Activated B cell treated with CpG ODN at 0.5 μM for 24 hours (primary cell): ENCODE measurements around the gene PTPRK. TPM values are rescaled to one million over a fixed set of nuclear protein-coding genes. Genes with fewer than 3 reads are reported as not detected.

ENCODE experiments used
- ATAC-seq: fragments of 200-7000 bp; cut with Tn5 transposase; one replicate; pipeline ENCODE4 v1.10.0; 2021; ENCODE audit warnings: low read depth, mild to moderate bottlenecking, moderate library complexity
- CTCF ChIA-PET: fragments of 350-600 bp; sonication (Branson Sonifier 250); formaldehyde crosslinking; loops from one replicate; lab custom pipeline; 2021; ENCODE audit warnings: antibody characterized with exemption; lab: Charles Lee
- POLR2A ChIA-PET: fragments of 350-600 bp; sonication (Branson Sonifier 250); formaldehyde crosslinking; loops from one replicate; lab custom pipeline; 2021; ENCODE audit warnings: antibody characterized with exemption; lab: Charles Lee
- DNase-seq: peaks from one replicate; pipeline ENCODE4 v3.0.0; 2022
- H3K27ac Mint-ChIP-seq: one replicate; pipeline ENCODE4 v1.8.0; 2020; ENCODE audit warnings: mixed read lengths
- H3K27me3 Mint-ChIP-seq: one replicate; pipeline ENCODE4 v1.8.0; 2021; ENCODE audit warnings: mixed read lengths
- H3K36me3 Mint-ChIP-seq: one replicate; pipeline ENCODE4 v1.8.0; 2021; ENCODE audit warnings: low read depth, mixed read lengths
- H3K4me1 Mint-ChIP-seq: one replicate; pipeline ENCODE4 v1.8.0; 2021; ENCODE audit warnings: mixed read lengths
- H3K4me3 Mint-ChIP-seq: one replicate; pipeline ENCODE4 v1.8.0; 2020; ENCODE audit warnings: mild to moderate bottlenecking, mixed read lengths
- H3K9me3 Mint-ChIP-seq: one replicate; pipeline ENCODE4 v1.8.0; 2020; ENCODE audit warnings: mixed read lengths
- CTCF ChIP-seq: fragments of 200-600 bp; IDR thresholded peaks from one replicate; pipeline ENCODE4 v1.8.0; 2022; ENCODE audit warnings: antibody characterized with exemption, mild to moderate bottlenecking
- intact Hi-C: fragments of 100-400 bp; cut with micrococcal nuclease; formaldehyde crosslinking; loops from one replicate; pipeline ENCODE4 v1.15.1; 2024
- total RNA-seq: library from RNA; stranded (reverse); gene quantifications from 2 replicates; pipeline ENCODE4 v1.2.3, GENCODE V29; 2022

Gene PTPRK
- total RNA-seq, 1 donor from 2014 or later, result 14.2 TPM

GRCh38 chr6:128139519-128139918 is 380.9 kb downstream of the PTPRK start:
- Mint-ChIP-seq H3K27ac (no peak overlapping the region), H3K36me3 (no peaks in the 10 kb centered on the region), H3K9me3 (no peaks in the 10 kb centered on the region), H3K4me3 (no peak overlapping the region), H3K4me1 (peaks cover 3% of the 10 kb centered on the region), H3K27me3 (no peaks in the 10 kb centered on the region)
- TF ChIP-seq CTCF, result no peak
- intact Hi-C loops, result no loop called here
- ATAC-seq (no peak), DNase-seq (no peak)
- POLR2A ChIA-PET, result no interaction called here
- CTCF ChIA-PET, result interaction anchor here (0.9 kb wide), 1 partner anchor 188 kb away, joined by 4 read pairs; no protein-coding TSS in a partner anchor

- intact Hi-C loops, result no loop called here
- DNase-seq, result no peak
- no peaks in the 10 kb centered on the region for H3K36me3 Mint-ChIP-seq
- ChIA-PET CTCF (no interaction called here), POLR2A (no interaction called here)
- H3K27ac Mint-ChIP-seq, result no peak overlapping the region
- H3K9me3 Mint-ChIP-seq, result no peaks in the 10 kb centered on the region
- no peak for ATAC-seq
- TF ChIP-seq CTCF, result no peak
- no peaks in the 10 kb centered on the region for H3K4me1 Mint-ChIP-seq
- H3K4me3 Mint-ChIP-seq, result no peak overlapping the region
- H3K27me3 Mint-ChIP-seq, result no peaks in the 10 kb centered on the region
Observed at GRCh38 chr6:128138694-128139093, 381.7 kb downstream of the PTPRK start.

GRCh38 chr6:128135325-128135724 is 385.1 kb downstream of the PTPRK start:
- no peaks in the 10 kb centered on the region for H3K36me3 Mint-ChIP-seq
- intact Hi-C loops, result no loop called here
- no peaks in the 10 kb centered on the region for H3K9me3 Mint-ChIP-seq
- ATAC-seq (no peak), DNase-seq (no peak)
- CTCF ChIA-PET, result no interaction called here
- no peaks in the 10 kb centered on the region for H3K27me3 Mint-ChIP-seq
- H3K4me1 Mint-ChIP-seq, result no peaks in the 10 kb centered on the region
- no peak overlapping the region for H3K27ac Mint-ChIP-seq
- no peak for TF ChIP-seq CTCF
- POLR2A ChIA-PET, result no interaction called here
- no peak overlapping the region for H3K4me3 Mint-ChIP-seq

GRCh38 chr6:128131566-128131965 is 388.8 kb downstream of the PTPRK start:
- Mint-ChIP-seq H3K27ac (no peak overlapping the region), H3K9me3 (no peaks in the 10 kb centered on the region), H3K4me3 (no peak overlapping the region), H3K27me3 (no peaks in the 10 kb centered on the region), H3K4me1 (no peaks in the 10 kb centered on the region), H3K36me3 (peaks cover 10% of the 10 kb centered on the region)
- CTCF ChIA-PET, result no interaction called here
- intact Hi-C loops, result no loop called here
- POLR2A ChIA-PET, result no interaction called here
- DNase-seq (no peak), ATAC-seq (no peak)
- no peak for TF ChIP-seq CTCF

- Mint-ChIP-seq H3K27me3 (no peaks in the 10 kb centered on the region), H3K4me1 (no peaks in the 10 kb centered on the region), H3K9me3 (no peaks in the 10 kb centered on the region), H3K36me3 (peaks cover 10% of the 10 kb centered on the region), H3K4me3 (no peak overlapping the region), H3K27ac (no peak overlapping the region)
- intact Hi-C loops, result no loop called here
- ATAC-seq, result no peak
- ChIA-PET CTCF (no interaction called here), POLR2A (no interaction called here)
- DNase-seq, result no peak
- no peak for TF ChIP-seq CTCF
Observed at GRCh38 chr6:128131036-128131435, 389.4 kb downstream of the PTPRK start.
